Loucy (cell line): ENCODE measurements around the gene TAP2.

ENCODE experiments used
- CTCF ChIP-seq: fragments of 200-600 bp; sonication (generic); conservative IDR thresholded peaks from 2 replicates; pipeline ENCODE4 v1.5.1; 2014; ENCODE audit warnings: mild to moderate bottlenecking, antibody characterized with exemption, low read length
- EZH2phosphoT487 ChIP-seq: fragments of 200-600 bp; IDR thresholded peaks from 2 replicates; pipeline ENCODE4 v1.6.1; 2018; ENCODE audit warnings: antibody characterized with exemption, mild to moderate bottlenecking, moderate library complexity, borderline replicate concordance

GRCh38 chr6:32876603-32877002, 38.1 kb upstream of the TAP2 start:
- TF ChIP-seq CTCF (no peak), EZH2phosphoT487 (no peak)
